Bronchial epithelial cell (primary cell): ENCODE data around the gene RPTOR. TPM values are rescaled to one million over a fixed set of nuclear protein-coding genes. Genes with fewer than 3 reads are reported as not detected.

Experiments used
- DNase-seq: peaks from one replicate; pipeline ENCODE4 v3.0.0-alpha.2; 2010; ENCODE audit warnings: low read depth
- FAIRE-seq: peaks from 2 replicates; lab custom pipeline; 2011; peaks lifted over from hg19 to GRCh38; lab: Jason Lieb, UNC
- H3K27me3 ChIP-seq: 2 replicates; pipeline ENCODE4 v1.5.1; 2011; ENCODE audit warnings: low read length; ENCODE audit not compliant: control insufficient read depth, insufficient read depth
- H3K36me3 ChIP-seq: 2 replicates; pipeline ENCODE4 v1.5.1; 2011; ENCODE audit warnings: low read length; ENCODE audit not compliant: control insufficient read depth, insufficient read depth
- H3K4me3 ChIP-seq: 2 replicates; pipeline ENCODE4 v1.5.1; 2011; ENCODE audit warnings: mild to moderate bottlenecking, low read depth, low read length, control low read depth
- total RNA-seq: library from RNA; depleted of rRNA; stranded (reverse); fragments of >200 nt; gene quantifications from 2 replicates; pipeline ENCODE4 v1.2.1, GENCODE V29; 2014
- TF ChIP-seq, protein P1 (sequence below): IDR thresholded peaks from 2 replicates; pipeline ENCODE4 v1.5.1; 2011; ENCODE audit warnings: mild to moderate bottlenecking, moderate library complexity, low read length, control low read depth, inconsistent platforms; ENCODE audit not compliant: insufficient read depth, severe bottlenecking

RPTOR gene
- total RNA-seq, 1 donor from 2014 or later: 14.0 TPM

DNA sequence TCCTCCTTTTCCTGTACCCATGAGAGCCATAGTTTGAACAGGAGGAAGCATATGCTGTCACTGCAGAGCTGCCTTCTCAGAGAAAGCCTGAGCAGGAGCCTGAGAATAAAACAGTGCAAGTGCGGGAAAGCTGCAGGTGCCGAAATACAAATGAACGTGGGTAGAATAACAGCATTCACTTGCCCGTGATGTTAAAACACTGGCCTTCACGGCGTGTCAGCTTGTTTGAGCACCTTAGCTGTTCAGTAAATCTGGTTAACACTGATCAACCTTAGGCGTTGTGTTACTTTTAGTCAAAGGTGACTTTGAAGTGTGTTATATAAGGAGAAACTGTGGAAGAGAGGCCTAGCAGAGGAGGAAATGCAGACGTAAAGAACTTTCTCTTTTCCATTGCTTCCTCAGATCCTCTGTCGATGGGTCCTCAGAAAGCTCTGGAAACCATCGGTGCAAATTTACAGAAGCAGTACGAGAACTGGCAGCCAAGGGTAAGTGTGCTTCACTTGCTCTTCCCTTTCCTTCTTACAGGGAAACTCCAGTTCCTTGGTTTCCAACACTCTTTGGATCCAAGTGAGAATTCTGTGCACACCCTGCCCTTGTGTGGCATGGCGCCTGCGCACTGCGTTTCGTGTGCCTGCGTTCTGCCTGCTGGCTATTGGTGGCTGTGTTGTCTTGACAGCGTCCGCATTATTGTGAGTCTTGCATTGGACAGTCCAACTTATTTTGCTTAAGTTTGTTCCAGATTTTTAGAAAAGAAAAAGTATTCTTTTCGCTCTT lies 98.9 kb downstream of the RPTOR start:
- FAIRE-seq: no peak
- Histone ChIP-seq H3K4me3 (no peak overlapping the region), H3K36me3 (peaks cover 1% of the 10 kb centered on the region), H3K27me3 (no peaks in the 10 kb centered on the region)
- TF ChIP-seq, protein P1, sequence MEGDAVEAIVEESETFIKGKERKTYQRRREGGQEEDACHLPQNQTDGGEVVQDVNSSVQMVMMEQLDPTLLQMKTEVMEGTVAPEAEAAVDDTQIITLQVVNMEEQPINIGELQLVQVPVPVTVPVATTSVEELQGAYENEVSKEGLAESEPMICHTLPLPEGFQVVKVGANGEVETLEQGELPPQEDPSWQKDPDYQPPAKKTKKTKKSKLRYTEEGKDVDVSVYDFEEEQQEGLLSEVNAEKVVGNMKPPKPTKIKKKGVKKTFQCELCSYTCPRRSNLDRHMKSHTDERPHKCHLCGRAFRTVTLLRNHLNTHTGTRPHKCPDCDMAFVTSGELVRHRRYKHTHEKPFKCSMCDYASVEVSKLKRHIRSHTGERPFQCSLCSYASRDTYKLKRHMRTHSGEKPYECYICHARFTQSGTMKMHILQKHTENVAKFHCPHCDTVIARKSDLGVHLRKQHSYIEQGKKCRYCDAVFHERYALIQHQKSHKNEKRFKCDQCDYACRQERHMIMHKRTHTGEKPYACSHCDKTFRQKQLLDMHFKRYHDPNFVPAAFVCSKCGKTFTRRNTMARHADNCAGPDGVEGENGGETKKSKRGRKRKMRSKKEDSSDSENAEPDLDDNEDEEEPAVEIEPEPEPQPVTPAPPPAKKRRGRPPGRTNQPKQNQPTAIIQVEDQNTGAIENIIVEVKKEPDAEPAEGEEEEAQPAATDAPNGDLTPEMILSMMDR: no peak
- DNase-seq: no peak

DNA sequence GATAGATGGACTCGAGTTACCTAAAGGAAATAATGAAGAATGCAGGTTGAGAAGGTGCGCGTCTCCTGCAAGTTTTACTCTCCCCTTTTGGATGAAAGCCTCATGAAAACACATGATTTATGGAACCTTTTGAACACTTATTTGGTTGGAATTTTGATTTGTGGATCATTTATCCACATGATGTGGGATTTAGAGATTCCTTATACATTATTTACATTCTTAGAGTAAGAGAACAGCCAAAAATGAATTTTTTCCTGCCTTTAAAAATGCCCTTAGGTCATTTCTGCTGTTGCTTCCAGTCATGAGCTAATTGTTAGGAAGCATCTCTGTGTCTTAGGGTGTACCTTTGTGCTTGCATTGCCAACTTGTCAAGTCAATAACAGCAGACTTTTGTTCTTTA lies 99.9 kb downstream of the RPTOR start:
- H3K4me3 ChIP-seq: no peak overlapping the region
- TF ChIP-seq, protein P1: no peak
- DNase-seq (no peak), FAIRE-seq (no peak)
- no peaks in the 10 kb centered on the region for H3K27me3 ChIP-seq
- H3K36me3 ChIP-seq: peaks cover 1% of the 10 kb centered on the region

DNA sequence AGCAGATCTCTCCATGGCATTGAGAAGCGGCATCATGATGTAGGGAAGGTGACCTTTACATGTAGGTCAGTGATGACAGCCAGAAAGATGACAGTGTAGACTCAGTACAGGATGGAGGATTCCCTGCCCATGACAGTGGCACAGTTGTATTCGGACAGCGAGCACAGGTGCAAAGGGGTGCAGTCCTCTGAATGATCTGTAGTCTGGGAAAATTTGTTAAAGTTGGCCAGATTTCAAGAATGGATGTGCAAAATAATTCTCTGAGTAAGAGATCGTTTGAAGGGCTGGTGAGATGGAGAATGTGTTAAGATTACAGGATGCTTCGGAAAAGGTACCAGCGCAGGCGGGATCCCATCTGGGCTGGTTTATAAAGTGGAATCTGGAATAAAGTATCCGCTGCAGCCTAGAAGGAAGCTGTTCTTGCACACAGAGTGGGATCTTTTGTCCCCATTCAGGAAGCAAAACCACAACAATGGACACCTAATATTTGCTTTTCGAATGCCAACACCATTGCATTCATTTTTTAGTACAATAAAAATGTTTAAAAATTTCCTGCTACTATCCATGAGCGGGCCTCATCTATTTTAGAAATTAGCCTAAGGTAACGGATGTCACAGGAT lies 101.2 kb downstream of the RPTOR start:
- FAIRE-seq (no peak), DNase-seq (no peak)
- Histone ChIP-seq H3K27me3 (no peaks in the 10 kb centered on the region), H3K4me3 (no peak overlapping the region), H3K36me3 (peaks cover 1% of the 10 kb centered on the region)
- TF ChIP-seq, protein P1: no peak

DNA sequence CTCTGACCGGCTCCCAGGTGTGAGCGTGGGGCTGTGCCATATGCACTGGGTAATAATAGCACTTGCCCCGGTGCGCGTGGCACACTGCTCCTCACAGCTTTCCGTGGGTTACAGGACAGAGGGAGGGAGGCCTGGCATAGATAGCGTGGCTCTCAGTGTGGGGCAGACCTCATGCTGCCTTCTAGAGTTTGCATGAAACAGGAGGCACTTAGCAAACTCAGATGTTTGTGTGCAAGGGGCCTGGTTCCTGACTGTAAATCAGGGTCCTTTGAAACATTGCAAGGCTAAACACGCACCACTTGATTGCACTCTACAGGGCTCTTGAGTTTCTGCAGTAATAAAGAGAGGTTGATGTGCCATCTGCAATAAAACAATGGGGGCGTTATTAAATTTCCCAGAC lies 101.7 kb downstream of the RPTOR start:
- DNase-seq (no peak), FAIRE-seq (no peak)
- Histone ChIP-seq H3K27me3 (no peaks in the 10 kb centered on the region), H3K36me3 (peaks cover 1% of the 10 kb centered on the region), H3K4me3 (no peak overlapping the region)
- TF ChIP-seq, protein P1: no peak

DNA sequence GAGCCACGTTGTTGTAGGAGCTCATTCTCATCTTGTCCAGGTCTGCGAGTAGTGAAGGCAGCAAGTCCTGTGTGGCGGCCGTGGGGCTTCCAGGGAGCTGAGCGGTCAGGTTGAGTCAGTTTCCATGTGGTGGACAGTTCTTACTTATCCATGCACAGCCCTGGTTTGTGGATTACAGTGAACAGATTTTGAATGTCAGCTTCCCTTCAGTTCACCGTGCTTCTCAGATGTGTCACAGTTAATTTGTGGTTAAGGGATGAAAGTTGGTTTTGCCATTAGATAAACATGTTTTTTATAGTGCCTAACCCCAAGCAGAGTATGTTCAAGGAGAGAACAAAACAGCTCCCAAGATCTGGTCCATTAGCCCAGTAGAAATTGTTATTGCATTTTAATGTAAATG lies 103.1 kb downstream of the RPTOR start:
- Histone ChIP-seq H3K27me3 (no peaks in the 10 kb centered on the region), H3K36me3 (peaks cover 1% of the 10 kb centered on the region), H3K4me3 (no peak overlapping the region)
- TF ChIP-seq, protein P1: no peak
- DNase-seq (no peak), FAIRE-seq (no peak)
